LNCaP clone FGC (cell line): ENCODE results near the gene MSL3.
A peak's percentile ranks its signal among the peaks of the same experiment; 100 is the strongest.

ENCODE experiments used
- DNase-seq: peaks from one replicate; pipeline ENCODE4 v3.0.0-alpha.2; 2011; ENCODE audit warnings: low read depth
- H3K4me3 ChIP-seq: 2 replicates; pipeline ENCODE4 v1.5.1; 2011; ENCODE audit warnings: mild to moderate bottlenecking, low read depth, low read length, control low read depth
- CTCF ChIP-seq: IDR thresholded peaks from 2 replicates; pipeline ENCODE4 v1.5.1; 2012; ENCODE audit warnings: mild to moderate bottlenecking; ENCODE audit not compliant: control insufficient read depth, insufficient read depth; ENCODE audit errors: extremely low read depth

The MSL3 gene

GRCh38 chrX:11753668-11754067, 4.4 kb upstream of the MSL3 start:
- no peak for DNase-seq
- H3K4me3 ChIP-seq: no peak overlapping the region
- TF ChIP-seq CTCF: no peak

- no peak for TF ChIP-seq CTCF
- H3K4me3 ChIP-seq: no peak overlapping the region
- no peak for DNase-seq
These were observed 2.9 kb upstream of the MSL3 start for GRCh38 chrX:11754958-11755645.

- no peak overlapping the region for H3K4me3 ChIP-seq
- DNase-seq: no peak
- no peak for TF ChIP-seq CTCF
These were observed 2.3 kb upstream of the MSL3 start for GRCh38 chrX:11755724-11756123.

GRCh38 chrX:11756354-11757318, 1.4 kb upstream of the MSL3 start:
- DNase-seq: no peak
- no peak overlapping the region; the same call in 1 of the 2 replicates for H3K4me3 ChIP-seq
- TF ChIP-seq CTCF: no peak

- TF ChIP-seq CTCF: no peak
- H3K4me3 ChIP-seq: peak overlapping the region; percentile 92
- no peak for DNase-seq
These were observed 679 bp upstream of the MSL3 start for GRCh38 chrX:11757397-11757718.

GRCh38 chrX:11758400-11759171, 549 bp downstream of the MSL3 start:
- peak; percentile 54 for TF ChIP-seq CTCF
- peak overlapping the region; percentile 92 for H3K4me3 ChIP-seq
- no peak for DNase-seq
